Tibial nerve (tissue), 3 donors: Measurements from ENCODE around the gene ALPP.

ENCODE experiments used
- POLR2A ChIP-seq, 2 donors: fragments of 450-650 bp; IDR thresholded peaks; one replicate each; pipeline ENCODE4 v1.6.1; 2017; ENCODE audit warnings: antibody characterized with exemption in 2 of 2, mild to moderate bottlenecking in 2 of 2, moderate library complexity in 2 of 2
- TF ChIP-seq, protein P1 (sequence below), 5 experiments: fragments of 200-600 bp in 3 of 5; fragments of 450-650 bp in 2 of 5; sonication (generic) in 3 of 5; IDR thresholded peaks; one replicate each; pipeline ENCODE4 v1.5.1; 2016 to 2019; ENCODE audit warnings: antibody characterized with exemption in 5 of 5, mild to moderate bottlenecking in 3 of 5, moderate library complexity in 2 of 5

DNA sequence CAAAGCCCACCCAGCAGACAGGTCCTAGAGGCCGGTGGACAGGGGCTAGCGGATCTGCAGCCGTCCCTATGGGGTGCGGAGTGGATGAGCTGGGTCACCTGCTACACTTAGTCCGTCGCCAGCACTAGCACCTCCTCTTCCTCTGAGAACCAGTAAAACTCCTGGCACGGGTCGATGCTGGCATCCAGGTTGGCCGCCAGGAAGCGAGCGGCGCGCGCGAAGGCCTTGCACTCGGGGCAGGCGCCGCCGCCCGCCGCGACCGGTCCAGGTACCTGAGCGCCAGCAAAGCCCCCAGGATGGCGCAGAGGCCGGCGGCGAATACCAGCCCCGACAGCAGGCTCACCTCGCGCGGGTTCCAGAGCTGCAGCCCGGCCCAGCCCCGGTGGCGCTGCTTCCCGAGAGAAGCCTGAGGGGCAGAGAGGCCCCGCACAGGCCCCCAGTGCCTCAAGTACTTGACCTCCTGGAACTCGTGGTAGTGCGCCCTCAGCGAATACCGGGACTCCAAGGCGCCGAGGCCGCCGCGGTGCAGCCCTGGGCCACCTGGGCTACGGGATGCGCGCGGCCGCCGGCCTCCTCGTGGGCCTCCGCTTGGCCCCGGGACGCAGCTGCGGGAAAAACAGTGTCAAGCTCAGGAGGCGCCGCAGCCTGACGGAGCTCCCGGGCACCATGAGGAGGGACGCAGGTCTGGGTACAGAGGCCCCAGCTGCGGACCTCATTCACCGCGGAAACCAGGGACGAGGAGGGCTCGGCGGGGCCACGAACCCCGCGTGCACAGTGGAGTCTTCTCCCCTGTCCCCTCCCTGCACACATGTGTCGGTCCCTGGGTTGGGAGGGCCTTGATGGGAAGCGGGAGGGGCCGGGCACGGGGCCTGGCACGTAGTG lies 27.5 kb upstream of the ALPP start:
- TF ChIP-seq, protein P1, sequence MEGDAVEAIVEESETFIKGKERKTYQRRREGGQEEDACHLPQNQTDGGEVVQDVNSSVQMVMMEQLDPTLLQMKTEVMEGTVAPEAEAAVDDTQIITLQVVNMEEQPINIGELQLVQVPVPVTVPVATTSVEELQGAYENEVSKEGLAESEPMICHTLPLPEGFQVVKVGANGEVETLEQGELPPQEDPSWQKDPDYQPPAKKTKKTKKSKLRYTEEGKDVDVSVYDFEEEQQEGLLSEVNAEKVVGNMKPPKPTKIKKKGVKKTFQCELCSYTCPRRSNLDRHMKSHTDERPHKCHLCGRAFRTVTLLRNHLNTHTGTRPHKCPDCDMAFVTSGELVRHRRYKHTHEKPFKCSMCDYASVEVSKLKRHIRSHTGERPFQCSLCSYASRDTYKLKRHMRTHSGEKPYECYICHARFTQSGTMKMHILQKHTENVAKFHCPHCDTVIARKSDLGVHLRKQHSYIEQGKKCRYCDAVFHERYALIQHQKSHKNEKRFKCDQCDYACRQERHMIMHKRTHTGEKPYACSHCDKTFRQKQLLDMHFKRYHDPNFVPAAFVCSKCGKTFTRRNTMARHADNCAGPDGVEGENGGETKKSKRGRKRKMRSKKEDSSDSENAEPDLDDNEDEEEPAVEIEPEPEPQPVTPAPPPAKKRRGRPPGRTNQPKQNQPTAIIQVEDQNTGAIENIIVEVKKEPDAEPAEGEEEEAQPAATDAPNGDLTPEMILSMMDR (IDR thresholded peaks at IDR 0.05): no peak
- TF ChIP-seq POLR2A (IDR thresholded peaks at IDR 0.05): no peak
